ENCODE measurements around the gene XIST.
"Not testable (repeated sequence)": the region's sequence is repeated elsewhere in the genome, so short reads cannot be mapped to it uniquely, and the experiment has no call there.

XIST gene

GRCh38 chrX:73838123-73838522, 14.4 kb downstream of the XIST start:
- no peak for DNase-seq

GRCh38 chrX:73836956-73837477, 15.5 kb downstream of the XIST start:
- no peak for DNase-seq

- DNase-seq, result no peak
Measured at GRCh38 chrX:73834219-73834618, 18.3 kb downstream of the XIST start.

- no peak for DNase-seq
Measured at GRCh38 chrX:73832319-73832718, 20.2 kb downstream of the XIST start.

- no peak for DNase-seq
Measured at GRCh38 chrX:73831500-73831899, 21.0 kb downstream of the XIST start.

- DNase-seq, result no peak
Measured at GRCh38 chrX:73830489-73831414, 21.8 kb downstream of the XIST start.

- DNase-seq, result no peak
Measured at GRCh38 chrX:73829890-73830466, 22.5 kb downstream of the XIST start.

GRCh38 chrX:73828080-73828720, 24.3 kb downstream of the XIST start:
- no peak for DNase-seq

GRCh38 chrX:73827406-73827805, 25.1 kb downstream of the XIST start:
- no peak for DNase-seq

- DNase-seq, result no peak
Measured at GRCh38 chrX:73826996-73827395, 25.5 kb downstream of the XIST start.

GRCh38 chrX:73825569-73825968, 26.9 kb downstream of the XIST start:
- DNase-seq, result no peak

- no peak for DNase-seq
Measured at GRCh38 chrX:73823473-73824004, 29.0 kb downstream of the XIST start.

GRCh38 chrX:73822775-73823174, 29.7 kb downstream of the XIST start:
- no peak for DNase-seq

GRCh38 chrX:73821921-73822559, 30.5 kb downstream of the XIST start:
- DNase-seq, result no peak

GRCh38 chrX:73819864-73820558, 32.5 kb downstream of the XIST start:
- not testable (repeated sequence) for DNase-seq

- DNase-seq, result no peak
Measured at GRCh38 chrX:73818200-73819116, 34.1 kb downstream of the XIST start.

GRCh38 chrX:73817393-73818199, 34.9 kb downstream of the XIST start:
- DNase-seq, result no peak

GRCh38 chrX:73812256-73812655, 40.3 kb downstream of the XIST start:
- no peak for DNase-seq

GRCh38 chrX:73804109-73804508, 48.4 kb downstream of the XIST start:
- DNase-seq, result not testable (repeated sequence)

- no peak for DNase-seq
Measured at GRCh38 chrX:73799888-73800287, 52.6 kb downstream of the XIST start.

All from SIG-M5 (cell line).